Measurements from ENCODE around the gene SMS.

- TF ChIP-seq CTCF (IDR thresholded peaks at IDR 0.05) (no peak), POLR2A (IDR thresholded peaks at IDR 0.05) (no peak)
These were observed 11.3 kb upstream of the SMS start for GRCh38 chrX:21929209-21929608.
